Measurements from ENCODE around the gene CMYA5. TPM values are rescaled to one million over a fixed set of nuclear protein-coding genes. Genes with fewer than 3 reads are reported as not detected.

Gene CMYA5
- total and polyA plus RNA-seq, 9 of the 15 experiments (the other 6 are each of a cell fraction or from before 2014, with no cell fraction given): 0.18 to 1.1 (median 0.32) TPM

GRCh38 chr5:79811081-79811480 lies 121.4 kb downstream of the CMYA5 start (continued):
- TF ChIP-seq TSHZ1 (CRISPR knock-in tag; IDR thresholded peaks at IDR 0.05) (no peak), ZNF785 (CRISPR knock-in tag; IDR thresholded peaks at IDR 0.05) (no peak), FOXA3 (CRISPR knock-in tag; conservative IDR thresholded peaks at IDR 0.05 in 1 of 2, IDR thresholded peaks at IDR 0.05 in 1 of 2) (no peak), POLR2AphosphoS5 (IDR thresholded peaks at IDR 0.05; ENCODE audit: control insufficient read depth, insufficient read depth, low read depth, low read length) (peak; percentile 68; the same call in 1 of the 2 replicates), ZFX (CRISPR knock-in tag; IDR thresholded peaks at IDR 0.05) (no peak), GATA2 (CRISPR knock-in tag; IDR thresholded peaks at IDR 0.05) (peak; percentile 89), ARID2 (IDR thresholded peaks at IDR 0.05) (no peak), SOX6 (IDR thresholded peaks at IDR 0.05) (0 out of 2 replicates have a peak, but pooled peaks have one; percentile 47), ZNF184 (CRISPR knock-in tag; IDR thresholded peaks at IDR 0.05) (no peak), ZNF512 (tag; IDR thresholded peaks at IDR 0.05) (no peak), HNRNPUL1 (IDR thresholded peaks at IDR 0.05; ENCODE audit: low read length) (no peak), THRA (IDR thresholded peaks at IDR 0.05) (no peak), KLF1 (tag; IDR thresholded peaks at IDR 0.05) (peak; percentile 91), ZMIZ1 (IDR thresholded peaks at IDR 0.05; ENCODE audit: low read depth in 2 of 2, low read length in 2 of 2) (peak in 1 of 2 experiments; percentile 44; a peak in 1 of 4 replicates), ZBTB17 (CRISPR knock-in tag; IDR thresholded peaks at IDR 0.05) (no peak), NELFE (IDR thresholded peaks at IDR 0.05; ENCODE audit: insufficient read depth, insufficient read length) (no peak), CTCF (IDR thresholded peaks at IDR 0.05 in 2 of 3, conservative IDR thresholded peaks at IDR 0.05 in 1 of 3; ENCODE audit: insufficient read depth in 2 of 3, low read depth in 1 of 3, low read length in 3 of 3) (no peak)

Data from K562 (cell line).